ENCODE results near the gene LRRC8E. TPM values are rescaled to one million over a fixed set of nuclear protein-coding genes. Genes with fewer than 3 reads are reported as not detected.

LRRC8E gene
- total RNA-seq, 1 donor from 2014 or later: not detected

GRCh38 chr19:7843521-7843920 is 44.8 kb upstream of the LRRC8E start:
- no peak for TF ChIP-seq CTCF (IDR thresholded peaks at IDR 0.05)

GRCh38 chr19:7844405-7844804 is 43.9 kb upstream of the LRRC8E start:
- H3K9me3 ChIP-seq: no peaks in the 10 kb centered on the region
- H3K4me1 ChIP-seq: no peaks in the 10 kb centered on the region
- no peak overlapping the region for H3K27ac ChIP-seq
- H3K27me3 ChIP-seq: no peaks in the 10 kb centered on the region
- peaks cover 0 to under 1% of the 10 kb centered on the region in 2 donors for H3K36me3 ChIP-seq
- intact Hi-C loops (cut with DNase I): no loop called here
- no peak for DNase-seq (ENCODE audit: low spot score in 2 of 2)
- no peak overlapping the region for H3K4me3 ChIP-seq
- no peak for TF ChIP-seq CTCF (IDR thresholded peaks at IDR 0.05)

More at GRCh38 chr19:7843521-7843920, 44.8 kb upstream of the LRRC8E start:
- H3K4me3 ChIP-seq: no peak overlapping the region
- no peaks in the 10 kb centered on the region for H3K4me1 ChIP-seq
- H3K36me3 ChIP-seq: no peaks in the 10 kb centered on the region
- no peak overlapping the region for H3K27ac ChIP-seq
- no peaks in the 10 kb centered on the region for H3K9me3 ChIP-seq
- intact Hi-C loops (cut with DNase I): no loop called here
- no peaks in the 10 kb centered on the region for H3K27me3 ChIP-seq
- DNase-seq (ENCODE audit: low spot score in 2 of 2): no peak

DNA sequence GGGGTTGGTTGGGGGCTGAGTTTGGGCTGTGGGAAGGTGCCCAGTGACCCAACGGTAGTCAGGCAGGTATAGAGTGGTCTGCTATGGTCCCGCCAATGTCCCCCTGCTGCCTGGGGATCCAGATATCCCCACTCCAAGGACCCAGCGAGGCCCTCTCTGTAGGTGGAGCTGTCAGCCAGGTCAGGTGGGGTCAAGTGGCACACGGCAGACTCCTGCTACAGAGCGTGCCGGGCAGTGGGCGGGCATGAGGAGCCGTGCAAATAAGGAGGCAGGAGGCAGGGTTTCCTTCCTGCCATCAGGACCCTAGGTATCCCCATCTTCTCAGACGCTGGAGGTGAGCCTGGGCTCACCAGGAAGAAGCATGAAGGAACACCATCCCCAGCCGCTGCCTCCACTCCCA is 43.4 kb upstream of the LRRC8E start:
- Histone ChIP-seq H3K27me3 (no peaks in the 10 kb centered on the region), H3K27ac (no peak overlapping the region), H3K4me1 (no peaks in the 10 kb centered on the region), H3K4me3 (no peak overlapping the region), H3K9me3 (no peaks in the 10 kb centered on the region), H3K36me3 (peaks cover 0 to 2% of the 10 kb centered on the region in 2 donors)
- no peak for TF ChIP-seq CTCF (IDR thresholded peaks at IDR 0.05)
- intact Hi-C loops (cut with DNase I): no loop called here
- no peak for DNase-seq (ENCODE audit: low spot score in 2 of 2)

GRCh38 chr19:7845390-7846154 is 42.7 kb upstream of the LRRC8E start:
- peaks cover 0 to 2% of the 10 kb centered on the region in 2 donors for H3K36me3 ChIP-seq
- intact Hi-C loops (cut with DNase I): no loop called here

GRCh38 chr19:7846155-7846646 is 42.1 kb upstream of the LRRC8E start:
- Histone ChIP-seq H3K9me3 (no peaks in the 10 kb centered on the region), H3K4me3 (no peak overlapping the region), H3K27me3 (no peaks in the 10 kb centered on the region), H3K4me1 (no peaks in the 10 kb centered on the region), H3K27ac (no peak overlapping the region), H3K36me3 (peaks cover 0 to 2% of the 10 kb centered on the region in 2 donors)
- TF ChIP-seq CTCF (IDR thresholded peaks at IDR 0.05): no peak
- no peak for DNase-seq (ENCODE audit: low spot score in 2 of 2)
- intact Hi-C loops (cut with DNase I): no loop called here

More at GRCh38 chr19:7845390-7846154, 42.7 kb upstream of the LRRC8E start:
- no peak for DNase-seq (ENCODE audit: low spot score in 2 of 2)
- no peaks in the 10 kb centered on the region for H3K27me3 ChIP-seq
- H3K4me1 ChIP-seq: no peaks in the 10 kb centered on the region
- H3K27ac ChIP-seq: no peak overlapping the region
- no peaks in the 10 kb centered on the region for H3K9me3 ChIP-seq
- H3K4me3 ChIP-seq: no peak overlapping the region
- TF ChIP-seq CTCF (IDR thresholded peaks at IDR 0.05): no peak

Measured in ascending aorta (tissue), 2 donors.